Measurements from ENCODE around the gene MPZ.
"Not testable (repeated sequence)": the region's sequence is repeated elsewhere in the genome, so short reads cannot be mapped to it uniquely, and the experiment has no call there.

MPZ gene

GRCh38 chr1:161309868-161310267 is at the start of gene MPZ:
MPZ (minus strand) TSS chr1:161309968; CDS start chr1:161309905, 63 bp downstream.
- Histone ChIP-seq H3K4me1 (ENCODE audit: insufficient read depth, low read length) (peaks cover 11% of the 10 kb centered on the region; the same call in 1 of the 2 replicates), H3K9me3 (ENCODE audit: control insufficient read depth, insufficient read depth, low read length) (no peaks in the 10 kb centered on the region), H3K9ac (ENCODE audit: low read depth, low read length) (no peak within 1 kb of the TSS), H3K36me3 (ENCODE audit: insufficient read depth, low read length) (no peaks in the 10 kb centered on the region)

- Histone ChIP-seq H3K36me3 (ENCODE audit: insufficient read depth, low read length) (peaks cover 5% of the 10 kb centered on the region; the same call in 1 of the 2 replicates), H3K9me3 (ENCODE audit: control insufficient read depth, insufficient read depth, low read length) (no peaks in the 10 kb centered on the region), H3K9ac (ENCODE audit: low read depth, low read length) (no peak overlapping the region), H3K4me1 (ENCODE audit: insufficient read depth, low read length) (no peaks in the 10 kb centered on the region)
Measured at GRCh38 chr1:161359291-161359690, 49.5 kb upstream of the MPZ start.

- Histone ChIP-seq H3K4me1 (ENCODE audit: insufficient read depth, low read length) (no peaks in the 10 kb centered on the region), H3K36me3 (ENCODE audit: insufficient read depth, low read length) (no peaks in the 10 kb centered on the region), H3K9me3 (ENCODE audit: control insufficient read depth, insufficient read depth, low read length) (no peaks in the 10 kb centered on the region), H3K9ac (ENCODE audit: low read depth, low read length) (no peak overlapping the region)
Measured at GRCh38 chr1:161357073-161357472, 47.3 kb upstream of the MPZ start.

GRCh38 chr1:161351482-161351881 is 41.7 kb upstream of the MPZ start:
- Histone ChIP-seq H3K36me3 (ENCODE audit: insufficient read depth, low read length) (no peaks in the 10 kb centered on the region), H3K4me1 (ENCODE audit: insufficient read depth, low read length) (no peaks in the 10 kb centered on the region), H3K9ac (ENCODE audit: low read depth, low read length) (no peak overlapping the region), H3K9me3 (ENCODE audit: control insufficient read depth, insufficient read depth, low read length) (no peaks in the 10 kb centered on the region)

GRCh38 chr1:161350671-161351070 is 40.9 kb upstream of the MPZ start:
- Histone ChIP-seq H3K9ac (ENCODE audit: low read depth, low read length) (no peak overlapping the region), H3K4me1 (ENCODE audit: insufficient read depth, low read length) (no peaks in the 10 kb centered on the region), H3K9me3 (ENCODE audit: control insufficient read depth, insufficient read depth, low read length) (no peaks in the 10 kb centered on the region), H3K36me3 (ENCODE audit: insufficient read depth, low read length) (no peaks in the 10 kb centered on the region)

DNA sequence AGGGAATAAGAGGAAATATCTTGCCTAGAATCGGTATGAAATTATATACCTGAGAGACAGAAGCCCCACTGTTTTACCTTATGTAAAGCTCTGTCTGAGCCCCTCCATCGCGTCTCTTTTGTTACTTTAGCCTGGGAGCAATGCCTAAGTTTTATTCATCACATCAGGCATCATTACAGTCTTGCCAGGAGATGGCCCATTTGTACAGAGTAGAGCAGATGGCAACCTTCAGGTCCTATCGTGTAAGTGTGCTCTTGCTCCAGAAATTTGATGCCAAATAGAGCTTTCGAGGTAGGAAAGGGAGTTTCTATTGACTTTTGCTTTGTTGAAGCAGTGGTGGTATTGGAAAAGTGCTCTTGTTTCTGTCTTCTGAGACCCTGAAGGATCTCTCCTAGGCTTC is 33.1 kb upstream of the MPZ start:
- Histone ChIP-seq H3K9me3 (ENCODE audit: control insufficient read depth, insufficient read depth, low read length) (no peaks in the 10 kb centered on the region), H3K36me3 (ENCODE audit: insufficient read depth, low read length) (0 out of 2 replicates have a peak, but pooled peaks cover 9% of the 10 kb centered on the region), H3K4me1 (ENCODE audit: insufficient read depth, low read length) (no peaks in the 10 kb centered on the region), H3K9ac (ENCODE audit: low read depth, low read length) (no peak overlapping the region)

DNA sequence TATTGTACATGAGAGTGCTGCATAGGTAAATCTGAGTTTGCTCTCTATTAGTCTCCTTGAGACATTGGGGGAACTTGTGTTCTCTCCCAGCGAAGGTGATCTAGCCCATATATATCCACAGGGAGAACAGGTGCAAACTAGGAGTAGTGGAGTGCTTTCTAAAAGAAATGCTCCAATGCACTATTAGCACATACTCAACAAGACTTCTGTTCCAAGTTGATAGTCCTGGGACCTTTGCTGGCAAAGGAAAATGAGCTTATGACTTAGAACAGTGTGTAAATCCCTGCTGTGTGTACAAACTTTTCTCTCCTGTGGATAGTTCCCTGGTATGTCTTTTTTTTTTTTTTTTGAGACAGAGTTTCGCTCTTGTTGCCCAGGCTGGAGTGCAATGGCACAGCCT is 32.4 kb upstream of the MPZ start:
- 0 out of 2 replicates have a peak, but pooled peaks cover 9% of the 10 kb centered on the region for H3K36me3 ChIP-seq (ENCODE audit: insufficient read depth, low read length)
- H3K9me3 ChIP-seq (ENCODE audit: control insufficient read depth, insufficient read depth, low read length), result no peaks in the 10 kb centered on the region
- no peak overlapping the region for H3K9ac ChIP-seq (ENCODE audit: low read depth, low read length)
- no peaks in the 10 kb centered on the region for H3K4me1 ChIP-seq (ENCODE audit: insufficient read depth, low read length)

DNA sequence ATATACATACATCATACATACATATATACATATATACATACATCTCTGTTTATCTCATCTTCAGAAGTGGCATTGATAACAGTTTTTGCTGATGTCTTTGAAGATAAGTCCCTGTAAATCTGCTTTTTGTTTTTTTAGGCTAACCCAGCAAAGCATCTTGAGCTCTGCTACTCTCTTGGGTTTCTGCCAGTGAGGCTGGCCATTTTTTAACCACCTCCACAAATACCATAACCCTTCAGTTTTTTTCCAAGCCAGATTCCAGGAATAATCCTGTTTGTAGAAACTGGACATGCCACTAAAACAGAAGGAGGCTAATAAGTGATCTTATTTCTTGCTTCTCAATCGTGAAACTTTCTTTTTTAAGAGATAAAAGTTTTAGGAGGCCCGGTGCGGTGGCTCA is 26.0 kb upstream of the MPZ start:
- peaks cover 20% of the 10 kb centered on the region for H3K36me3 ChIP-seq (ENCODE audit: insufficient read depth, low read length)
- no peaks in the 10 kb centered on the region for H3K9me3 ChIP-seq (ENCODE audit: control insufficient read depth, insufficient read depth, low read length)
- no peaks in the 10 kb centered on the region; the same call in 1 of the 2 replicates for H3K4me1 ChIP-seq (ENCODE audit: insufficient read depth, low read length)
- H3K9ac ChIP-seq (ENCODE audit: low read depth, low read length), result no peak overlapping the region

DNA sequence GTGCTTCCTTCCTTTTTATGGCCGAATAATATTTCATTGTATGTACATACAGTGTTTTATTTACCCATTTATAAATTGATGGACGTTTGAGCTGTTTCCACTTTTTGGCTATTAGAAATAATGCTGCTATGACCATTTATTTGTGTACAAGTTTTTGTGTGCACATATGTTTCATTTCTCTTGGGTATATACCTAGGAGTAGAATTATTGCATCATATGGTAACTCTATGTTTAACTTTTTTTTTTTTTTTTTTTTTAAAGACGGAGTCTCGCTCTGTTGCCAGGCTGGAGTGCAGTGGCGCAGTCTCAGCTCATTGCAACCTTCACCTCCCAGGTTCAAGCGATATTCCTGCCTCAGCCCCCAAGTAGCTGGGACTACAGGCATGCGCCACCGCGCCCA is 23.4 kb upstream of the MPZ start:
- Histone ChIP-seq H3K9me3 (ENCODE audit: control insufficient read depth, insufficient read depth, low read length) (no peaks in the 10 kb centered on the region), H3K36me3 (ENCODE audit: insufficient read depth, low read length) (peaks cover 17% of the 10 kb centered on the region), H3K9ac (ENCODE audit: low read depth, low read length) (no peak overlapping the region), H3K4me1 (ENCODE audit: insufficient read depth, low read length) (peaks cover 9% of the 10 kb centered on the region; the same call in 1 of the 2 replicates)

DNA sequence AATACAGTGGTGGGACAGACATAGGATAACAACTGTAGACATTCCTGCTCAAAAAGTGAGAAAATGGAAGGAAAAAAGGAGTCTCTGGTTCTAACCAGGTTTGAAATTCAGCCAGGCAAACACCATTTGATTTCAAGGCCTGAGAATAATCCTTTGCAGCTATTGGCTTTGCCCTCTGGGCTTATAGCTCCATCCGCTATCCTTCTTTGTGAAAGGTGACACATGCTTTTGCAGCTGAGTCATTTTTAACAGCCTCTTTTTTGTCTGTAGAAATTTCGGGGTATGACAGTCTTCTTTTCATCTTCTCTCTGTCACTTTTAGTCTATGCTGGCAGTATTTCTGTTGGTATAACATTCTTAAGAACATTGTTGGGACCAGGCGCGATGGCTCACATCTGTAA is 20.6 kb upstream of the MPZ start:
- Histone ChIP-seq H3K36me3 (ENCODE audit: insufficient read depth, low read length) (peaks cover 17% of the 10 kb centered on the region), H3K9me3 (ENCODE audit: control insufficient read depth, insufficient read depth, low read length) (no peaks in the 10 kb centered on the region), H3K9ac (ENCODE audit: low read depth, low read length) (no peak overlapping the region), H3K4me1 (ENCODE audit: insufficient read depth, low read length) (peaks cover 9% of the 10 kb centered on the region; the same call in 1 of the 2 replicates)

DNA sequence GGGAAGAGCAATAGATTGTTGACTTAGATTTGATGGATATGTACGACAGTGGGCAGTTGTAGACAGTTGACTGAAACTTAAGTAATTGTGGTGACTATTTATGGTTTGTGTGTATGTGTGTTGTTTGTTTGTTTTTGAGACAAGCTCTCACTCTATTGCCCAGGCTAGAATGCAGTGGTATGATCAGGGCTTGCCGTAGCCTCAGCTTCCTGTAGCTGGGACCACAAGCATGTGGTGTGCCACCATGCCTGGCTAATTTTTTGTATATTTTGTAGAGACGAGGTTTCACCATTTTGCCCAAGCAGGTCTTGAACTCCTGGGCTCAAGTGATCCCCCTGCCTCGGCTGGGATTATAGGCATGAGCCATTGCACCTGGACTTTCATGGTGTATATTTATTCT is 14.3 kb upstream of the MPZ start:
- H3K36me3 ChIP-seq (ENCODE audit: insufficient read depth, low read length), result no peaks in the 10 kb centered on the region; the same call in 1 of the 2 replicates
- H3K4me1 ChIP-seq (ENCODE audit: insufficient read depth, low read length), result no peaks in the 10 kb centered on the region
- no peaks in the 10 kb centered on the region for H3K9me3 ChIP-seq (ENCODE audit: control insufficient read depth, insufficient read depth, low read length)
- H3K9ac ChIP-seq (ENCODE audit: low read depth, low read length), result no peak overlapping the region

DNA sequence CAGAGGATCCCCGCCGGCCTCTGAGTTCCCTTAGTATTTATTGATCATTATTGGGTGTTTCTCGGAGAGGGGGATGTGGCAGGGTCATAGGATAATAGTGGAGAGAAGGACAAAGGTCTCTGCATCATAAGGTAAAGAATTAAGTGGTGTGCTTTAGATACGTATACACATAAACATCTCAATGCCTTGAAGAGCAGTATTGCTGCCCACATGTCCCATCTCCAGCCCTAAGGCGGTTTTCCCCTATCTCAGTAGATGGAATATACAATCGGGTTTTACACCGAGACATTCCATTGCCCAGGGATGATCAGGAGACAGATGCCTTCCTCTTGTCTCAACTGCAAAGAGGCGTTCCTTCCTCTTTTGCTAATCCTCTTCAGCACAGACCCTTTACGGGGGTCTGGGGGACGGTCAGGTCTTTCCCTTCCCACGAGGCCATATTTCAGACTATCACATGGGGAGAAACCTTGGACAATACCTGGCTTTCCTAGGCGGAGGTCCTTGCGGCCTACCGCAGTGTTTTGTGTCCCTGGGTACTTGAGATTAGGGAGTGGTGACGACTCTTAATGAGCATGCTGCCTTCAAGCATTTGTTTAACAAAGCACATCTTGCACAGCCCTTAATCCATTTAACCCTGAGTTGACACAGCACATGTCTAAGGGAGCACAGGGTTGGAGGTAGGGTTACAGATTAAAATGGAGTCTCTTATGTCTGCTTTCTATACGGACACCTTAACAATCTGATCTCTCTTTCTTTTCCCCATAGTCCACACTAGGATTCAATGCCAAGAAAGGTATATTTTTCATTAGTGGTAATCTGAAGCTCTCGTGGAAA is 6.3 kb upstream of the MPZ start:
- not testable (repeated sequence) for H3K4me1 ChIP-seq (ENCODE audit: insufficient read depth, low read length); H3K36me3 ChIP-seq (ENCODE audit: insufficient read depth, low read length); H3K9me3 ChIP-seq (ENCODE audit: control insufficient read depth, insufficient read depth, low read length); H3K9ac ChIP-seq (ENCODE audit: low read depth, low read length)

DNA sequence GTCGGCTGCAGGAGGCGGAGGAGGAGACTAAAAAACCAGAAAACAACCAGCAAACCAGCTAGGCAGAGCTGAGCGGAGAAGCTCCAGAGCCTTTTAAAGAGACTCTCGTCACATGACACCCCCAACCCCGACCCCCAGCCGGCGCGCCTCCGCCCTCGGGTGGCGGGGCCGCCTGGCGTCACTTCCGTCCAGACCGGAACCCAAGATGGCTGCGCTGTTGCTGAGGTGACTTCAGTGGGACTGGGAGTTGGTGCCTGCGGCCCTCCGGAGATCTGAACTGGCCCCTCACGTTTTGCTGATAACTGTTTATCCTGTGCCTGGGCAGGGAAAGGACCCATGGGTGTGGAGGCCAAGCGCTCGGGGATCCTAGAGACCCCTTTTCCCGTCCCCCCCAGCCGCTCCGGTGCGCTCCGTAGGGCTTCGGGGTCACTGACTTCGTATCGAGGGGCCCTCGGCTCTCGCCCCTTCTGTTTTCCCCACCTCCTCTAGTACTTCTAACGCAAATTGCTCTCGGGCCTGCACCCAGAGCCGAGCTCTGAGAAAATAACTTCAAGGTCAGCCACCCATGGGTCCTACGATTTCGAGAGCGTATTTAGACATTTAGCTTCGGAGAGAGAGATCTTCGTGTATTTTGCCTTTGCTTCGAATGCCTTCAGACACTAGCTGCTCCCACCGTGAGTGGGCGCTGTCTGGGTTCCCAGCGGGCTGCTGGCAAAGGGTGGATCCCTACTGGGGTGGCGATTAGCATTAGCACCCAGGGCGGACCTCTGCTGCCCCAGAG is 4.6 kb upstream of the MPZ start, which contains the start of gene SDHC:
TSS of gene SDHC (plus strand) at position 181 of the 781 bp plus-strand sequence. CDS start at position 206, 25 bp downstream.
- Histone ChIP-seq H3K4me1 (ENCODE audit: insufficient read depth, low read length) (peaks cover 10% of the 10 kb centered on the region), H3K36me3 (ENCODE audit: insufficient read depth, low read length) (no peaks in the 10 kb centered on the region), H3K9me3 (ENCODE audit: control insufficient read depth, insufficient read depth, low read length) (no peaks in the 10 kb centered on the region), H3K9ac (ENCODE audit: low read depth, low read length) (peak within 1 kb of the TSS; percentile 89)

DNA sequence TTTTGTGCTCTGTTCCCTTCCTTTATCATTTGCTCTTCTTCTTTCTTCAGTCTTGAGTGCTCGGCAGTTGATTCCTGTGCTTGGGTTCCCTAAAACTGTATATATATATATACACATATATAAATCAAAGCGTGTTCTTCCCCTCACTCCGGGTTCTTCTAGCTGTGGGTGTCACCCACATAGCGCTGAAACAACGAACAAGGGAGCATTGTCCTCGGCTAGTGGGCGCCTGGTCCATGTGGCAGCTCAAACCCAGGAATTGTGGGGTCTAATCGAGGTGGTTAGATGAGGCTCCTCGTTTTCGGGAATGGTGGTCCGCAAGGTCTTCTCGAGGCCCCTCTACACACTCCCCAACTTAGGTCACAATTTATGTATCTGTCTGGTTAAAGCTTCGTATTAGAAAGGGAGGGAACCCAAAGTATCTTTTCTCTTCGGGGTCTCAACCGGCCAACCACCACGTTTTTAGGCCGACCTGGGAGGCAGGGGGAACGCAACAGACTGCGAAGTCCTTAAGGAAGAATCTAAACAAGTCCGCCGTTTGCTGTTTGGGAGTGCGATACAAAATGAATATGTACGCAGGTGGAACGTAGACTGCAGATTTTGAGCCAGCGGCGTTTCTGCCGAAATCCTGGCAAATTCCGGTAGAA is 3.9 kb upstream of the MPZ start:
- Histone ChIP-seq H3K4me1 (ENCODE audit: insufficient read depth, low read length) (peaks cover 10% of the 10 kb centered on the region), H3K9ac (ENCODE audit: low read depth, low read length) (peak overlapping the region; percentile 89), H3K36me3 (ENCODE audit: insufficient read depth, low read length) (no peaks in the 10 kb centered on the region), H3K9me3 (ENCODE audit: control insufficient read depth, insufficient read depth, low read length) (no peaks in the 10 kb centered on the region)

Data from ES-I3 (cell line).